T-cell (primary cell): ENCODE results near the gene AKAP9. TPM values are rescaled to one million over a fixed set of nuclear protein-coding genes. Genes with fewer than 3 reads are reported as not detected.

Source experiments
- ATAC-seq, 4 experiments: fragments of 200-7000 bp in 3 of 4; fragments of 150-1000 bp in 1 of 4; cut with Tn5 transposase; replicated peaks in 1 of 4; 1 replicate in 3 of 4; 2 replicates in 1 of 4; pipeline ENCODE4 v1.10.0; 2021; ENCODE audit warnings: moderate library complexity in 3 of 4, mild to moderate bottlenecking in 2 of 4, moderate number of reproducible peaks in 1 of 4
- CTCF ChIA-PET, 2 donors: fragments of 300-600 bp; sonication (Branson Sonifier 250); formaldehyde crosslinking; loops; one replicate each; lab custom pipeline; 2022; ENCODE audit warnings: antibody characterized with exemption in 2 of 2; lab: Charles Lee
- POLR2A ChIA-PET, 2 donors: fragments of 300-600 bp; sonication (Branson Sonifier 250); formaldehyde crosslinking; loops; one replicate each; lab custom pipeline; 2022; ENCODE audit warnings: antibody characterized with exemption in 2 of 2; lab: Charles Lee
- DNase-seq, 35 experiments: peaks; one replicate each; pipeline versions ENCODE4 v3.0.0 to v3.0.0-alpha.2; 2013 to 2023
- H3K27ac ChIP-seq: one replicate; pipeline ENCODE4 v1.5.1; 2013; ENCODE audit warnings: low read length
- H3K27me3 ChIP-seq, 2 experiments: replicated peaks in 1 of 2; 1 replicate in 1 of 2; 2 replicates in 1 of 2; pipeline versions ENCODE4 v1.6.1 to v1.7.0; 2013; ENCODE audit warnings: low read length in 1 of 2, mixed read lengths in 1 of 2; ENCODE audit not compliant: control insufficient read depth in 2 of 2, insufficient read depth in 2 of 2; ENCODE audit errors: extremely low read depth in 1 of 2
- H3K36me3 ChIP-seq, 2 donors: 1 replicate in 1 of 2; 2 replicates in 1 of 2; pipeline versions ENCODE4 v1.6.1 to v1.7.0; 2013; ENCODE audit warnings: low read length in 1 of 2; ENCODE audit not compliant: control insufficient read depth in 2 of 2, insufficient read depth in 1 of 2; ENCODE audit errors: extremely low read depth in 1 of 2
- H3K4me1 ChIP-seq, 2 experiments: 1 replicate in 1 of 2; 2 replicates in 1 of 2; pipeline versions ENCODE4 v1.6.1 to v1.7.0; 2013; ENCODE audit warnings: low read length in 2 of 2, mixed read lengths in 1 of 2; ENCODE audit not compliant: insufficient read depth in 2 of 2, control insufficient read depth in 1 of 2; ENCODE audit errors: extremely low read depth in 1 of 2
- H3K4me3 ChIP-seq, 2 donors: 1 replicate in 1 of 2; 2 replicates in 1 of 2; pipeline versions ENCODE4 v1.5.1 to v1.7.0; 2013; ENCODE audit warnings: mild to moderate bottlenecking in 2 of 2, low read length in 1 of 2, moderate library complexity in 1 of 2; ENCODE audit not compliant: control insufficient read depth in 1 of 2; ENCODE audit errors: extremely low read depth in 1 of 2
- H3K9me3 ChIP-seq: 2 replicates; pipeline ENCODE4 v1.7.0; 2013
- H3K27ac Mint-ChIP-seq, 2 donors: one replicate each; pipeline ENCODE4 v1.8.0; 2020 to 2021; ENCODE audit warnings: mild to moderate bottlenecking in 2 of 2, mixed read lengths in 2 of 2
- H3K27me3 Mint-ChIP-seq, 2 donors: one replicate each; pipeline ENCODE4 v1.8.0; 2021 to 2022; ENCODE audit warnings: mixed read lengths in 2 of 2
- H3K36me3 Mint-ChIP-seq: one replicate; pipeline ENCODE4 v1.8.0; 2021; ENCODE audit warnings: mixed read lengths
- H3K4me1 Mint-ChIP-seq, 3 donors: one replicate each; pipeline ENCODE4 v1.8.0; 2020 to 2022; ENCODE audit warnings: mixed read lengths in 3 of 3, mild to moderate bottlenecking in 1 of 3
- H3K4me3 Mint-ChIP-seq, 3 donors: one replicate each; pipeline ENCODE4 v1.8.0; 2020 to 2022; ENCODE audit warnings: mild to moderate bottlenecking in 3 of 3, mixed read lengths in 3 of 3, moderate library complexity in 3 of 3
- H3K9me3 Mint-ChIP-seq, 3 donors: one replicate each; pipeline ENCODE4 v1.8.0; 2020 to 2022; ENCODE audit warnings: mixed read lengths in 3 of 3
- WGBS: methylation state at CpG from one replicate; pipeline ENCODE4 v1.1.5; 2013; ENCODE audit warnings: missing lambda C conversion rate; ENCODE audit not compliant: insufficient coverage; 5-methylcytosine and 5-hydroxymethylcytosine counted together
- total RNA-seq, 35 experiments: library from RNA in 6 of 35; stranded (reverse) in 6 of 35; fragments of 120-200 nt in 1 of 35; gene quantifications; one replicate each; pipeline versions ENCODE4 v1.2.1 to v1.2.4 and lab custom pipeline; 2013 to 2026

The AKAP9 gene
- total RNA-seq, 5 donors from 2014 or later (not counting 1 experiment from before 2014, with no cell fraction given) = 59.6 to 83.3 (median 69.0) TPM

- DNase-seq = no peak
- CTCF ChIA-PET = no interaction called here
- H3K4me1 Mint-ChIP-seq = peaks cover 0 to 6% (median 0%) of the 10 kb centered on the region in 3 donors
Measured at GRCh38 chr7:91999631-92000565, 59.2 kb downstream of the AKAP9 start.

GRCh38 chr7:92002720-92003119 lies 62.1 kb downstream of the AKAP9 start:
- ChIA-PET POLR2A (no interaction called here), CTCF (no interaction called here)
- H3K36me3 Mint-ChIP-seq = peaks cover 78% of the 10 kb centered on the region
- H3K36me3 ChIP-seq = peaks cover 0 to 27% of the 10 kb centered on the region in 2 donors
- no peaks in the 10 kb centered on the region for H3K4me1 Mint-ChIP-seq
- H3K9me3 ChIP-seq = no peaks in the 10 kb centered on the region
- H3K27ac Mint-ChIP-seq = no peak overlapping the region
- DNase-seq (no peak), ATAC-seq (no peak)
- H3K27me3 ChIP-seq = no peaks in the 10 kb centered on the region
- WGBS = 100% methylated on average over 1 of the region's 1 CpG
- H3K27ac ChIP-seq = no peak overlapping the region
- no peaks in the 10 kb centered on the region for H3K9me3 Mint-ChIP-seq
- no peaks in the 10 kb centered on the region for H3K27me3 Mint-ChIP-seq
- no peak overlapping the region for H3K4me3 Mint-ChIP-seq
- H3K4me1 ChIP-seq = no peaks in the 10 kb centered on the region
- no peak overlapping the region for H3K4me3 ChIP-seq

More at GRCh38 chr7:91999631-92000565, 59.2 kb downstream of the AKAP9 start:
- Mint-ChIP-seq H3K36me3 (peaks cover 82% of the 10 kb centered on the region), H3K27me3 (no peaks in the 10 kb centered on the region), H3K27ac (no peak overlapping the region), H3K9me3 (no peaks in the 10 kb centered on the region), H3K4me3 (no peak overlapping the region)
- no CpG with 5 or more reads among the region's 2 CpGs for WGBS
- H3K4me1 ChIP-seq = no peaks in the 10 kb centered on the region
- H3K9me3 ChIP-seq = no peaks in the 10 kb centered on the region
- H3K36me3 ChIP-seq = peaks cover 3 to 40% of the 10 kb centered on the region in 2 donors
- H3K4me3 ChIP-seq = no peak overlapping the region
- ATAC-seq = no peak
- no peak overlapping the region for H3K27ac ChIP-seq
- POLR2A ChIA-PET = no interaction called here
- H3K27me3 ChIP-seq = no peaks in the 10 kb centered on the region

- Histone ChIP-seq H3K4me3 (no peak overlapping the region), H3K9me3 (no peaks in the 10 kb centered on the region), H3K27ac (no peak overlapping the region), H3K27me3 (no peaks in the 10 kb centered on the region), H3K4me1 (no peaks in the 10 kb centered on the region), H3K36me3 (peaks cover 0 to 15% of the 10 kb centered on the region in 2 donors)
- Mint-ChIP-seq H3K4me3 (no peak overlapping the region), H3K9me3 (no peaks in the 10 kb centered on the region), H3K36me3 (peaks cover 69% of the 10 kb centered on the region), H3K27me3 (no peaks in the 10 kb centered on the region), H3K4me1 (no peaks in the 10 kb centered on the region), H3K27ac (no peak overlapping the region)
- WGBS = no CpG with 5 or more reads among the region's 2 CpGs
- CTCF ChIA-PET = no interaction called here
- ATAC-seq (no peak), DNase-seq (no peak)
- POLR2A ChIA-PET = no interaction called here
Measured at GRCh38 chr7:92006046-92006445, 65.4 kb downstream of the AKAP9 start.

GRCh38 chr7:92010215-92010614 lies 69.6 kb downstream of the AKAP9 start:
- Histone ChIP-seq H3K36me3 (peaks cover 3 to 18% of the 10 kb centered on the region in 2 donors), H3K9me3 (no peaks in the 10 kb centered on the region), H3K27ac (no peak overlapping the region), H3K27me3 (no peaks in the 10 kb centered on the region), H3K4me1 (no peaks in the 10 kb centered on the region), H3K4me3 (no peak overlapping the region)
- ChIA-PET POLR2A (interaction anchor here in 1 of 2 donors (0.7 kb wide), 1 partner anchor 41 kb away, joined by 3 read pairs; no protein-coding TSS in a partner anchor), CTCF (interaction anchor here in 1 of 2 donors (0.6 kb wide), 1 partner anchor 157 kb away, joined by 3 read pairs; no protein-coding TSS in a partner anchor)
- H3K36me3 Mint-ChIP-seq = peaks cover 62% of the 10 kb centered on the region
- H3K27me3 Mint-ChIP-seq = no peaks in the 10 kb centered on the region
- no peaks in the 10 kb centered on the region for H3K9me3 Mint-ChIP-seq
- WGBS = 96% methylated on average over 5 of the region's 5 CpGs
- H3K4me3 Mint-ChIP-seq = no peak overlapping the region
- ATAC-seq = no peak
- no peaks in the 10 kb centered on the region for H3K4me1 Mint-ChIP-seq
- DNase-seq = no peak
- no peak overlapping the region for H3K27ac Mint-ChIP-seq

- Histone ChIP-seq H3K4me3 (no peak overlapping the region), H3K4me1 (no peaks in the 10 kb centered on the region), H3K9me3 (no peaks in the 10 kb centered on the region), H3K27ac (no peak overlapping the region), H3K36me3 (peaks cover 5 to 18% of the 10 kb centered on the region in 2 donors), H3K27me3 (no peaks in the 10 kb centered on the region)
- no peak overlapping the region for H3K4me3 Mint-ChIP-seq
- peaks cover 67% of the 10 kb centered on the region for H3K36me3 Mint-ChIP-seq
- CTCF ChIA-PET = interaction anchor here in 1 of 2 donors (1.2 kb wide), 1 partner anchor 11 kb away, joined by 7 read pairs; no protein-coding TSS in a partner anchor
- DNase-seq (no peak), ATAC-seq (no peak)
- no peaks in the 10 kb centered on the region for H3K27me3 Mint-ChIP-seq
- H3K27ac Mint-ChIP-seq = no peak overlapping the region
- POLR2A ChIA-PET = no interaction called here
- no peaks in the 10 kb centered on the region for H3K9me3 Mint-ChIP-seq
- no peaks in the 10 kb centered on the region for H3K4me1 Mint-ChIP-seq
Measured at GRCh38 chr7:92013611-92014010, 72.9 kb downstream of the AKAP9 start.

- H3K27me3 Mint-ChIP-seq = no peaks in the 10 kb centered on the region
- ATAC-seq (no peak), DNase-seq (no peak)
- H3K27ac ChIP-seq = no peak overlapping the region
- no peaks in the 10 kb centered on the region for H3K9me3 ChIP-seq
- no peaks in the 10 kb centered on the region for H3K4me1 ChIP-seq
- CTCF ChIA-PET = no interaction called here
- no peak overlapping the region for H3K4me3 Mint-ChIP-seq
- H3K27me3 ChIP-seq = no peaks in the 10 kb centered on the region
- no peaks in the 10 kb centered on the region for H3K9me3 Mint-ChIP-seq
- H3K36me3 ChIP-seq = peaks cover 5 to 52% of the 10 kb centered on the region in 2 donors
- no peak overlapping the region for H3K27ac Mint-ChIP-seq
- peaks cover 58% of the 10 kb centered on the region for H3K36me3 Mint-ChIP-seq
- POLR2A ChIA-PET = no interaction called here
- no peak overlapping the region for H3K4me3 ChIP-seq
- H3K4me1 Mint-ChIP-seq = no peaks in the 10 kb centered on the region
Measured at GRCh38 chr7:92020636-92021035, 80.0 kb downstream of the AKAP9 start.
